ENCODE measurements around the gene IER2. TPM values are rescaled to one million over a fixed set of nuclear protein-coding genes. Genes with fewer than 3 reads are reported as not detected.

The IER2 gene
- total RNA-seq, 1 experiment from 2014 or later, result 80.4 TPM

GRCh38 chr19:13153569-13154240 is 3.5 kb downstream of the IER2 start:
- ATAC-seq (no peak), DNase-seq (ENCODE audit: low read depth, low spot score) (no peak)
- Histone ChIP-seq H3K27ac (ENCODE audit: low read length) (peak overlapping the region; percentile 96), H3K4me3 (ENCODE audit: low read depth in 2 of 2, low read length in 2 of 2) (peak overlapping the region; percentile 68 to 90), H3K36me3 (ENCODE audit: control insufficient read depth, insufficient read depth, low read length) (peaks cover 10% of the 10 kb centered on the region; the same call in 1 of the 2 replicates), H3K4me1 (ENCODE audit: control insufficient read depth, insufficient read depth, low read length) (peaks cover 11% of the 10 kb centered on the region), H3K9me3 (ENCODE audit: control insufficient read depth, insufficient read depth, low read depth, low read length) (no peaks in the 10 kb centered on the region), H3K27me3 (ENCODE audit: control insufficient read depth, insufficient read depth, low read length) (no peaks in the 10 kb centered on the region)
- intact Hi-C loops (cut with micrococcal nuclease; ENCODE audit: unreplicated experiment) (no loop called here), in situ Hi-C loops (cut with HindIII; ENCODE audit: low pct_unique_long_range_greater_than_20kb, low sequenced_read_pairs) (no loop called here)
- ChIA-PET CTCF (no interaction called here), POLR2A (interaction anchor here (0.5 kb wide), 1 partner anchor 851 kb away, joined by 5 read pairs; no protein-coding TSS in a partner anchor)
- BruUV-seq (replicated peaks), result no TSS peak
- no peak; the same call in 1 of the 2 replicates for TF ChIP-seq CTCF (IDR thresholded peaks at IDR 0.05)
- TF ChIP-seq REST (IDR thresholded peaks at IDR 0.05; ENCODE audit: insufficient read depth in 1 of 2, low read depth in 2 of 2, low read length in 1 of 2), result no peak
- no peak for TF ChIP-seq TCF7L2 (IDR thresholded peaks at IDR 0.05; ENCODE audit: low read depth, low read length)
- TF ChIP-seq POLR2AphosphoS5 (IDR thresholded peaks at IDR 0.05; ENCODE audit: low read depth, low read length), result no peak
- no peak for TF ChIP-seq SIN3A (IDR thresholded peaks at IDR 0.05; ENCODE audit: borderline replicate concordance, insufficient read depth, low read depth, low read length)

- CTCF ChIA-PET, result no interaction called here
- intact Hi-C loops (cut with micrococcal nuclease; ENCODE audit: unreplicated experiment), result no loop called here
- in situ Hi-C loops (cut with HindIII; ENCODE audit: low pct_unique_long_range_greater_than_20kb, low sequenced_read_pairs), result no loop called here
Observed at GRCh38 chr19:13154241-13154778, 4.1 kb downstream of the IER2 start.

More at GRCh38 chr19:13154241-13154778, 4.1 kb downstream of the IER2 start:
- no TSS peak for BruUV-seq (replicated peaks)
- POLR2A ChIA-PET, result interaction anchor here (0.5 to 1.2 kb wide), 2 partner anchors 9 to 851 kb away, joined by 5 to 6 read pairs; no protein-coding TSS in a partner anchor
- DNase-seq (ENCODE audit: low read depth, low spot score), result no peak
- peaks cover 11% of the 10 kb centered on the region for H3K4me1 ChIP-seq (ENCODE audit: control insufficient read depth, insufficient read depth, low read length)
- H3K27ac ChIP-seq (ENCODE audit: low read length), result peak overlapping the region; percentile 96
- 0 out of 2 replicates have a peak, but pooled peaks have one; percentile 72 for TF ChIP-seq SIN3A (IDR thresholded peaks at IDR 0.05; ENCODE audit: borderline replicate concordance, insufficient read depth, low read depth, low read length)
- no peak for TF ChIP-seq TCF7L2 (IDR thresholded peaks at IDR 0.05; ENCODE audit: low read depth, low read length)
- peak overlapping the region; percentile 68 to 90 for H3K4me3 ChIP-seq (ENCODE audit: low read depth in 2 of 2, low read length in 2 of 2)
- H3K36me3 ChIP-seq (ENCODE audit: control insufficient read depth, insufficient read depth, low read length), result peaks cover 10% of the 10 kb centered on the region; the same call in 1 of the 2 replicates
- no peak for ATAC-seq
- H3K9me3 ChIP-seq (ENCODE audit: control insufficient read depth, insufficient read depth, low read depth, low read length), result no peaks in the 10 kb centered on the region
- no peaks in the 10 kb centered on the region for H3K27me3 ChIP-seq (ENCODE audit: control insufficient read depth, insufficient read depth, low read length)
